SJSA1 (cell line): ENCODE data around the gene FIGN. TPM values are rescaled to one million over a fixed set of nuclear protein-coding genes. Genes with fewer than 3 reads are reported as not detected.

Experiments used
- DNase-seq, 2 experiments: peaks; one replicate each; pipeline ENCODE4 v3.0.0-alpha.2; 2015 to 2020; ENCODE audit warnings: low spot score in 2 of 2, low read depth in 1 of 2
- H3K27ac ChIP-seq: fragments of 250-450 bp; sonication (Bioruptor Pico); 2 replicates; pipeline ENCODE4 v1.5.1; 2020; ENCODE audit warnings: mild to moderate bottlenecking, moderate library complexity
- H3K27me3 ChIP-seq: fragments of 250-450 bp; sonication (Bioruptor Pico); replicated peaks from 2 replicates; pipeline ENCODE4 v1.5.1; 2020; ENCODE audit warnings: mild to moderate bottlenecking, moderate library complexity
- H3K36me3 ChIP-seq: fragments of 250-450 bp; sonication (Bioruptor Pico); 2 replicates; pipeline ENCODE4 v1.5.1; 2020; ENCODE audit warnings: mild to moderate bottlenecking
- H3K4me1 ChIP-seq: fragments of 250-450 bp; sonication (Bioruptor Pico); replicated peaks from 2 replicates; pipeline ENCODE4 v1.6.1; 2021; ENCODE audit warnings: mild to moderate bottlenecking
- H3K4me3 ChIP-seq: fragments of 250-450 bp; sonication (Bioruptor Pico); 2 replicates; pipeline ENCODE4 v1.5.1; 2020; ENCODE audit warnings: mild to moderate bottlenecking
- H3K9me3 ChIP-seq: fragments of 250-450 bp; sonication (Bioruptor Pico); replicated peaks from 2 replicates; pipeline ENCODE4 v1.5.1; 2020; ENCODE audit warnings: mild to moderate bottlenecking
- total RNA-seq: library from RNA; depleted of rRNA; stranded (reverse); fragments of >200 nt; shearing (Covaris generic); gene quantifications from 2 replicates; pipeline ENCODE4 v1.2.3, GENCODE V29; 2014

The FIGN gene
- total RNA-seq, 1 experiment from 2014 or later: 5.6 TPM

DNA sequence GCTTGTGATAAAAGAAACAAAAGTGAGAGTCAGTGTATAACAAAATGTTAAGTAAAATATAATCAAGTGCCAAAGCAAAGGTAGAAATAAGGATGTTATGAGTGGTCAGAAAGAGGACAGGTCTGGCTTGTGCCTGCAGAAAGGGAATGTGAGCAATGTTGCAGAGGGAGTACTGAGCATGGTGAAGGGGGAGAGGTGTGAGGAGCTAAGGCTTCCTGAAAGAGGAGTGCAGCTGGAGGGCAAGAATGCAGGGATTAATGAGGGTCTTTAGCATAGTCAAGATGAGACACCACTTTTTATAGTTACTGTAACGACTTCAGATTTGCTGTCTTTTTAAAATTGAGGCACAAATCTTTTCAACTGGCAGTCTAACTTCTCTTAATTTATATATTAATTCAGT is 22.0 kb upstream of the FIGN start:
- no peak overlapping the region for H3K4me3 ChIP-seq
- no peaks in the 10 kb centered on the region for H3K36me3 ChIP-seq
- no peaks in the 10 kb centered on the region for H3K9me3 ChIP-seq
- no peaks in the 10 kb centered on the region for H3K4me1 ChIP-seq
- H3K27me3 ChIP-seq: peaks cover 8% of the 10 kb centered on the region; the same call in 1 of the 2 replicates
- H3K27ac ChIP-seq: no peak overlapping the region
- no peak for DNase-seq

DNA sequence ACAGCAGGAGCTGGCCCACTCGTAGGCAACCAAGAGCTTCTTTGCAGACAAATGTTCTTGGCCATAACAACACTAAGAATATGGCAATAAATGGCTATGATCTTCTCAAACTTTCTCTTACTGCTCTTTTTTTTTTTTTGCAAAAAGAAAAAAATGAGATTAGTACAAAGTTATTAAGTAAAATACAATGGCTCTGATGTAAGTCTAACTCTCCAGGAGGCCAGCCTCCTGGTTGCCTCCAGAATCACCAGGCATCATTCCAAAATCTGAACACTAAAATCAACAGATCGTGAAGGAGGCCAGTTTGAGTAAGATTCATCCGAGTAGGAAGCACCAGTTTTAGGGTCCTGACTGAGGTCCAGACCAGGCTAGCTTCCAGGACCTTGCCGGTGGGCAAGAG is 20.8 kb upstream of the FIGN start:
- no peaks in the 10 kb centered on the region for H3K4me1 ChIP-seq
- DNase-seq: no peak
- 0 out of 2 replicates have a peak, but pooled peaks cover 4% of the 10 kb centered on the region for H3K27me3 ChIP-seq
- H3K27ac ChIP-seq: no peak overlapping the region
- no peaks in the 10 kb centered on the region for H3K9me3 ChIP-seq
- H3K4me3 ChIP-seq: no peak overlapping the region
- H3K36me3 ChIP-seq: no peaks in the 10 kb centered on the region

DNA sequence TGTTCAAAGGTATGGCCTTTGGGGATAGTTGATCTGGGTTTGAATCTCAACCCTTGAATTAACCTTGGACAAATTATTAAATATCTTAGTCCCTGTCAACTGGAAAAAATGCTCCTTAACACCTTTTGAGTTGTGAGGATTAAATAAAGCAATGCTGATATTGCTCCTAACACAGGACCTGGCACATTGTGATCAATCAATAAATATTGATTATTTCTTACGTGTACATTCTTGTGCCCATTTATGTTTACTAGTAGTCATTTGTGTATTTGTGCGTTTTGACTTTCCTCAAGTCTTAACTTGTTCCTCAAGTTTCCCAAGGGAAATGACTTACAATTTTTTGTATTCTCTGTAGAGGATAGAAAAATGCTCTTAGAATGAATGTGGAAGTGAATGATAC is 19.6 kb upstream of the FIGN start:
- no peak overlapping the region for H3K4me3 ChIP-seq
- H3K27ac ChIP-seq: no peak overlapping the region
- H3K27me3 ChIP-seq: no peaks in the 10 kb centered on the region; the same call in 1 of the 2 replicates
- H3K4me1 ChIP-seq: no peaks in the 10 kb centered on the region
- H3K36me3 ChIP-seq: no peaks in the 10 kb centered on the region
- DNase-seq: no peak
- H3K9me3 ChIP-seq: no peaks in the 10 kb centered on the region

DNA sequence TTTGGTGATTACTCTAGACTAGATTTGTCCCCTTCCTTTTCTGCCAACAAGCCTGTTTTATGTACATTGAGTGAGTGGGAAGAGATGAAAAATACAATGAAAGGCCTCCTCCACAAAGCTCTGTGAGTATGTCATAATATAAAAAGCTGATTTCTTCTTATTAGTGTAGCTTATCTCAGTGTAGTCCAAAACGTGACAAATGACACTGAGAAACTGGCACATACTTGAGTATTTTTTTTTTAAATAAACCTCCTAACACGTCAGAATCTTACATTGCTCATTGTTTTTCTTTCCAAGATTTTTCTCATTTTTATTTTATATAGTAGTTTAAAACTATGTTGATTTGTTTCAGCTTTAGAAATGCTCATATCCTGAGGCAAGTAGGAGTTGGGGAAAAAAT is 17.9 kb upstream of the FIGN start:
- Histone ChIP-seq H3K9me3 (no peaks in the 10 kb centered on the region), H3K4me3 (no peak overlapping the region), H3K36me3 (no peaks in the 10 kb centered on the region), H3K27ac (no peak overlapping the region), H3K27me3 (no peaks in the 10 kb centered on the region; the same call in 1 of the 2 replicates), H3K4me1 (no peaks in the 10 kb centered on the region)
- no peak for DNase-seq

DNA sequence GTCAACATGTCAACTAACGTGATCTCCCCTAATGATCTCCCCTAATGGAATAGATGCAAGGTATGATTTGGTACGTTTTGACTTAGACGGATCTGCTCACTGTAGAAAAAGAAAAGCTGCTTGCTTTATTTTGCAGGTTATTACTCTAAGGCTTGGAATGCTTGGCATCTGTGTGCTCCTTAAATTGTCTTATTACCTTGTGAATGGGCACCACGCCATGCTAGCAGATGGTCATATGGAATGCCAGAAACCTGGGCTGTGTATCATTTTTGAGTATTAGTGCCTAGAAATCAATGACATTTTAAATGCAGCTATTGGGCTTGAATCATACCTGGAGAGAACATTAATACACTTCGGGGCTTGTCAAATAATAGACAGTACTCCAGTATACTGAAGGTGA is 16.5 kb upstream of the FIGN start:
- H3K27me3 ChIP-seq: no peaks in the 10 kb centered on the region; the same call in 1 of the 2 replicates
- no peak overlapping the region for H3K27ac ChIP-seq
- H3K36me3 ChIP-seq: no peaks in the 10 kb centered on the region
- H3K4me1 ChIP-seq: no peaks in the 10 kb centered on the region
- no peak for DNase-seq
- H3K9me3 ChIP-seq: no peaks in the 10 kb centered on the region
- no peak overlapping the region for H3K4me3 ChIP-seq

DNA sequence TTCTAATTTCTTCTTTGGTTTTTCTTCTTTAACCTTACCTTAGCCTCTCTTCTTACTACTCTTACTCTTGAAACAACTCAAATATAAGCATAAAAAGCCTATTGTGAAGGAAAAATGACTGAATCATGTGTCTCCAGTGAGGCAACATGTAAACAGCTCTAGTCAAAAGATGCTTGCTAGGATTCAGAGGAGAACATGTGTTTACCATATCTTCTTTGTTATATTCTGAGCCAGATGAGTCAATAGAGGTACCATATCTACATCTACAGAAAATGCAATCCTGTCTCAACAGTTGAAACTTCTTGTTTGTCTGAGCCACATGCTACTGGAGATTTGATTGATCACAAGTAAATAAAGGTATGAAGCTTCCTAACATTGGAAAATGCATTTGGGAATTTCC is 15.9 kb upstream of the FIGN start:
- Histone ChIP-seq H3K4me3 (no peak overlapping the region), H3K27ac (no peak overlapping the region), H3K36me3 (no peaks in the 10 kb centered on the region), H3K27me3 (no peaks in the 10 kb centered on the region; the same call in 1 of the 2 replicates), H3K4me1 (no peaks in the 10 kb centered on the region), H3K9me3 (no peaks in the 10 kb centered on the region)
- no peak for DNase-seq

DNA sequence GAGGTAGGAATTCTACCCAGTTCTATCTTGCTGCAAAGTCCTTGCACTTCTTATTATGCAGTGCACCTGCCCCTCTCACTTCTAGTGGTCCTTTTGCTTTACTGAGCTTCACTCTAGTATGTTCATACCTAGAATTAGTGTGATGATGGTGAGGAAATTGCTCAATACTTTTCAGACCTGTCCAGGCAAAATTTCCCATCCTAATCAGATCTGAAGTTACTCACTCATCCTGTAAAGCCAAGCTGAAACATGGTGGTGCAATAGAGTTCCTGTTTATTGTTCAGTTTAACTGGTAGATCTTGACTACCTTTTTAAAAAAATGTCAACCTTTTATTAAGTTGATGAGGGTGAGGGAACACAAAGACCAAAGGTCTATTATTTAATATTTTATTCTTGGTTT is 12.6 kb upstream of the FIGN start:
- Histone ChIP-seq H3K4me3 (no peak overlapping the region), H3K9me3 (no peaks in the 10 kb centered on the region), H3K27me3 (no peaks in the 10 kb centered on the region; the same call in 1 of the 2 replicates), H3K27ac (no peak overlapping the region), H3K4me1 (no peaks in the 10 kb centered on the region), H3K36me3 (no peaks in the 10 kb centered on the region)
- no peak for DNase-seq

DNA sequence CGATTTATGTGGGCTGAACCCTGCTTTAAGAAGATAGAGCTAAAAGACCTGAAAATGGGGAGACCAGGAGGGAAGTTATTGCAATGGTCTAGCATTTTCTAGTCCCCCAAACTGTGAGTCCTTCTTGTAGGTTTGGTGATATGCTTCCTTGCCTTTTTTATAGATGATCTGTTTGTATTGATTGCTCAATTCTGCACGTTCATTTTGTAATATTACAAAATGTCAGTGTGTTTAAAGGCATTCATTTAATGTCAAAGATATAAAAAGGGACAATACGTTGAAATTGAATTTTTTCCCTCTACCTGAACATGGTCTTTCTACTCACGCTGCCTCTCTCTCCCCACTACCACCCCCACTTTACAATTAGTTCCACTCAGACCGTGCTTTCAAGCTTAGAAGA is 5.6 kb upstream of the FIGN start:
- H3K9me3 ChIP-seq: no peaks in the 10 kb centered on the region
- H3K4me3 ChIP-seq: no peak overlapping the region
- H3K27me3 ChIP-seq: no peaks in the 10 kb centered on the region
- peaks cover 1% of the 10 kb centered on the region for H3K36me3 ChIP-seq
- peaks cover 5% of the 10 kb centered on the region for H3K4me1 ChIP-seq
- DNase-seq: no peak
- H3K27ac ChIP-seq: no peak overlapping the region

DNA sequence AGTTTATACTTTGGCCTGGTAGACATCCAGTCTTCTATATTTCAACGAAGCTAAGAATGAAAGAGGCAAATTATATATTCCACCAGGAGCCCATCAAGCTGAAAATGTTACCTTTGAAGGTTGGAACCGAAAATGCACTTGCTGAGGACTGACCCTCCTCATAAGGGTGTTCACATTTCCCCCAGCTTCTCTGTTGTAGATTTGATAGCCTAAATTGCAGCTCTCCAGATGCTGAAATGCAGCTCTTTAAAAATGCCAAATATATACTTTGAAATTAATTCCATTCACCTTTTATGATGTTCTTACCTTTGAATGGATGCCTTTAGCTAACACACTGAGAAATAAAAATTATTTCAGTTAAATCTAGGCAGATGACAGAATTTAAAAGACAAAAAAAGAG is 1.8 kb upstream of the FIGN start:
- Histone ChIP-seq H3K27ac (no peak overlapping the region), H3K9me3 (no peaks in the 10 kb centered on the region)

DNA sequence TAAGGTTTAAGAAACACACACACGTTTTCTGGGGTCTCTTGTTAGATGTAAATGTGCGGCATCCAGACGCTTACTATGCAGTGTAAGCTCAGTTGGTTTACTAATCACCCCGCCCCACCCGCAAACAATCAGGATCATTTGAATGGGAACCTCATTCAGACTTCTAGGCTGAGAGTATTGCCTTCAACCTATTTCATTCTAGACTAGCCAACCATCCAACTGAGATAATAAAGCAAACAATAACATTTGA is 1.3 kb upstream of the FIGN start:
- H3K27ac ChIP-seq: no peak overlapping the region
- peaks cover 6% of the 10 kb centered on the region for H3K36me3 ChIP-seq

More for the DNA sequence above, 1.8 kb upstream of the FIGN start:
- Histone ChIP-seq H3K4me1 (peaks cover 5% of the 10 kb centered on the region), H3K27me3 (no peaks in the 10 kb centered on the region), H3K36me3 (peaks cover 6% of the 10 kb centered on the region), H3K4me3 (no peak overlapping the region)
- DNase-seq: no peak

DNA sequence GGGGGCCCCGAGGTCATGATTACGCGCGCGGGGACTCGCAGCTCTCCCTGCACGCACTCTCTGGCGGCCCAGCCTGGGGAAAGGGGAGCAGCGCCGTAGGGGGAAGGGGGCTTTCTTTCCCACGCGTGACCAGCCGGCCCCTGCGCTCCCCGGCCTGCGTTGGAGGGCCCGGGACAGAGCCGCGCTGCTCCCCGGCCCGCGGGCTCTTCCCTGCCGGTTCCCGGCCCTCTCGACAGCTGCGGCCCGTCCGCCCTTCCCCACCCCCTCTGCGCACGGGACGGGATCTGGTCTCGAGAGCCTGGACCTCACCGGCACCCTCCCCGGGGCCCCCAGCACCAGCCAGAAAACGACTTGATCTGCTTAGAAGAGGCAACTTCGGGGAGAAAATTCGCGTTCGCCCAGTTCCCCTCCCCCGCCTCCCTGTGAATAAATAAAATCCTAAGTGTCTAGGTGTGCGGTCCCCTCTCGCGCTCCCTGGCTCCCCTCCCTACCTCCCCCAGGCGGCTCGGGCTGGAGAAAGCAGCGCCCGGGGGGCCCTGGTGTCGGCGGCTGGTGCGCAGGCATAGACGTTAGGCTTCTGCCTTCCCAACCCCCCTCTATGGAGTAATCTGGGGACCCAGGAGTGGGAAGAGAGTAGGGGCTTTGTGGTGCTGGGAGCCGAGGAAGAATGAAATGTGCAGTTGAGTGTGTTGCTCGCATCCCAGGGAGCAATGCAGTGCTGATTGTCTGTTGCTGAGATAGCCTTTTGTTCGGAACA is 803 bp upstream of the FIGN start:
- Histone ChIP-seq H3K36me3 (peaks cover 6% of the 10 kb centered on the region), H3K27ac (peak overlapping the region; percentile 81), H3K4me3 (peak overlapping the region; percentile 84), H3K9me3 (no peaks in the 10 kb centered on the region), H3K27me3 (no peaks in the 10 kb centered on the region), H3K4me1 (peaks cover 11% of the 10 kb centered on the region)
- DNase-seq: peak; percentile 71 to 75

More for the DNA sequence above, 1.3 kb upstream of the FIGN start:
- Histone ChIP-seq H3K27me3 (no peaks in the 10 kb centered on the region), H3K9me3 (no peaks in the 10 kb centered on the region), H3K4me1 (peaks cover 6% of the 10 kb centered on the region), H3K4me3 (peak overlapping the region; percentile 84)
- no peak for DNase-seq

DNA sequence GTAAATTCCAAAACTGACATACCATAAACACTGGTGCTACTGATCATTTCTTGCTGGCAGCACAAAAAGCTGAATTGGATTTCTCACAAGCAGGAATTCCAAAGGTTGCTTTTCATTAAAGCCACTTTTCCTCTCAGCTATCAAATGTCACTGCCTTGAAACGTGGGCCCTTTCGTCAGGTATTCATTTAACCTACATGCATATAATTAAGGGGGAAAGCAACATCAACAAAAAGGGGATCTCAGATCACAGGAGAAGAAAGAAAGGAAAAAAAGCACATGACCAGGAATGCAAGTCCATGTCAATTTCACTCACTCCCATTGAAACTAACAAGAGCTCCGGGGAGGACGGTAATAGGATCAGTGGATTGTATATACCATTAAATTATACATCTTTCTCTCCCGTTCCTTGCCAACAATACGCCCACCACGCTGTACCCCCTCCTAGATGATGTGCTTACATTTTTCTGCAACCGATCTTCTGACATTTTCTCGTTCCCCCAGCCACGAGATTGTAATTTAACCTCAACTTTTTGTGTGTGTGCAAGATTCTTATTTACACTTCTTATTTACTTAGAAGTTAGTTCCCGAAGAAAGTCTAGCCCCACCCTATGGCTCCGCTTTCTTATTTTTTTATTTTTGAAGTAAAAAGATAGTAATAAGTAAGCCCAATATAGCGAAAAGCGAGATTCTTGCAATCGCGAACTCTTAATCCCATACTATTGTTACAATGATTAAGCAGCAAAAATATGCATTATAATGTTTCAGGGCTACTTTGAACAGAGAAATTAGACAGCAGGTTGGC is 725 bp downstream of the FIGN start:
- H3K9me3 ChIP-seq: no peaks in the 10 kb centered on the region
- peaks cover 6% of the 10 kb centered on the region for H3K36me3 ChIP-seq
- H3K27ac ChIP-seq: peak overlapping the region; percentile 81
- no peaks in the 10 kb centered on the region for H3K27me3 ChIP-seq
- H3K4me1 ChIP-seq: peaks cover 11% of the 10 kb centered on the region
- DNase-seq: peak in 1 of 2 experiments; percentile 44
- peak overlapping the region; percentile 84 for H3K4me3 ChIP-seq

DNA sequence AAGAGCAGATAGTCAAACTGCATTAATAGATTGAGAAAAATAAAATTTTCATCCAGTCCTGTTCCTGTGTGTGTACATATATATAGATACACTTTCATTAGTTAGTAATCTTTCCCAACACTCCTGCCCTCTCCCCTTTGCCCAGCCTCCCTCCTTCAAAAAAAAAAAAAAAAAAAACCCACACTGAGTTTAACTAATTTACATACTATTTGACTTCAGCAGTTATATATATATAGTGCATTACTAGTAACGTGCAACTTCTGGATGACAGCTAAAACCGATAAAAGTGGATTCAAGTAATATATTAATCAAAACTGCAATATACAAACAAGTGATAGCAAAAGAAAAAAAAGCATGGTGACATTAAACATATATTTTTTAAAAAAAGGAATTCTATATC is 1.4 kb downstream of the FIGN start:
- no peaks in the 10 kb centered on the region for H3K9me3 ChIP-seq
- H3K4me3 ChIP-seq: peak overlapping the region; percentile 84
- H3K27ac ChIP-seq: peak overlapping the region; percentile 81; the same call in 1 of the 2 replicates
- H3K27me3 ChIP-seq: no peaks in the 10 kb centered on the region
- H3K36me3 ChIP-seq: peaks cover 6% of the 10 kb centered on the region
- H3K4me1 ChIP-seq: peaks cover 11% of the 10 kb centered on the region
- DNase-seq: peak in 1 of 2 experiments; percentile 3

DNA sequence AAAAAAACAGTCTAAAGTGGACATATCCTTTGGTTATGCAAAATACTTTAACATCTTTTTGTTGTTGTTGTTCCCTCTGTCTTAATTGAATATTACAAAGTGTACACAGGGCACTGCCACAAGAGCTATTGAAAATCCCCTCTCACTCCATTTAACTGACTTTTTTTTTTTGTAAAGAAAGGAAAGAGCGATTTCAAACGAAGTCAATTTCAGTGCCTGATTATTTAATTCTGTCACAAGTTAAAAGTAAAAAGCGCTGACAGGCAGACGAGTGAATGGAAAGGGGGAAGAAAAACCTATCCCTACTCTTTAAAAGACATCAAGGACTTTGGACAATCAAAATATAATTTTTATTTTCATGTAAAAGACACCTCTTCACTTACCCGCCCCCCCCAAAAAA is 1.9 kb downstream of the FIGN start:
- no peak overlapping the region for H3K4me3 ChIP-seq
- H3K27ac ChIP-seq: no peak overlapping the region
- DNase-seq: no peak
- peaks cover 11% of the 10 kb centered on the region for H3K4me1 ChIP-seq
- no peaks in the 10 kb centered on the region for H3K9me3 ChIP-seq
- no peaks in the 10 kb centered on the region for H3K27me3 ChIP-seq
- H3K36me3 ChIP-seq: peaks cover 6% of the 10 kb centered on the region
